Measurements from ENCODE around the gene CMBL.

GRCh38 chr5:10337107-10337506, 29.4 kb upstream of the CMBL start:
- TF ChIP-seq, protein P1, sequence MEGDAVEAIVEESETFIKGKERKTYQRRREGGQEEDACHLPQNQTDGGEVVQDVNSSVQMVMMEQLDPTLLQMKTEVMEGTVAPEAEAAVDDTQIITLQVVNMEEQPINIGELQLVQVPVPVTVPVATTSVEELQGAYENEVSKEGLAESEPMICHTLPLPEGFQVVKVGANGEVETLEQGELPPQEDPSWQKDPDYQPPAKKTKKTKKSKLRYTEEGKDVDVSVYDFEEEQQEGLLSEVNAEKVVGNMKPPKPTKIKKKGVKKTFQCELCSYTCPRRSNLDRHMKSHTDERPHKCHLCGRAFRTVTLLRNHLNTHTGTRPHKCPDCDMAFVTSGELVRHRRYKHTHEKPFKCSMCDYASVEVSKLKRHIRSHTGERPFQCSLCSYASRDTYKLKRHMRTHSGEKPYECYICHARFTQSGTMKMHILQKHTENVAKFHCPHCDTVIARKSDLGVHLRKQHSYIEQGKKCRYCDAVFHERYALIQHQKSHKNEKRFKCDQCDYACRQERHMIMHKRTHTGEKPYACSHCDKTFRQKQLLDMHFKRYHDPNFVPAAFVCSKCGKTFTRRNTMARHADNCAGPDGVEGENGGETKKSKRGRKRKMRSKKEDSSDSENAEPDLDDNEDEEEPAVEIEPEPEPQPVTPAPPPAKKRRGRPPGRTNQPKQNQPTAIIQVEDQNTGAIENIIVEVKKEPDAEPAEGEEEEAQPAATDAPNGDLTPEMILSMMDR (IDR thresholded peaks at IDR 0.05; ENCODE audit: low read depth, low read length, poor library complexity, severe bottlenecking): no peak
- TF ChIP-seq EZH2phosphoT487 (IDR thresholded peaks at IDR 0.05; ENCODE audit: borderline replicate concordance, low read length): no peak

Data from DOHH2 (cell line).